Activated naive CD4-positive, alpha-beta T cell treated with anti-CD3 and anti-CD28 coated beads for 36 hours (primary cell): Measurements from ENCODE around the gene CHST6. TPM values are rescaled to one million over a fixed set of nuclear protein-coding genes. Genes with fewer than 3 reads are reported as not detected.
"Not testable (repeated sequence)": the region's sequence is repeated elsewhere in the genome, so short reads cannot be mapped to it uniquely, and the experiment has no call there.

Source experiments
- CTCF ChIA-PET: fragments of 350-600 bp; sonication (Branson Sonifier 250); formaldehyde crosslinking; loops from one replicate; lab custom pipeline; 2021; ENCODE audit warnings: antibody characterized with exemption; lab: Charles Lee
- DNase-seq: peaks from one replicate; pipeline ENCODE4 v3.0.0-alpha.2; 2020
- H3K27ac Mint-ChIP-seq: one replicate; pipeline ENCODE4 v1.8.0; 2021; ENCODE audit warnings: mild to moderate bottlenecking, mixed read lengths
- H3K27me3 Mint-ChIP-seq: one replicate; pipeline ENCODE4 v1.8.0; 2021; ENCODE audit warnings: low read depth, mixed read lengths
- H3K36me3 Mint-ChIP-seq: one replicate; pipeline ENCODE4 v1.8.0; 2021; ENCODE audit warnings: low read depth, mixed read lengths
- H3K4me1 Mint-ChIP-seq: one replicate; pipeline ENCODE4 v1.8.0; 2021; ENCODE audit warnings: low read depth, mixed read lengths
- H3K4me3 Mint-ChIP-seq: one replicate; pipeline ENCODE4 v1.8.0; 2021; ENCODE audit warnings: mild to moderate bottlenecking, moderate library complexity, mixed read lengths
- H3K9me3 Mint-ChIP-seq: one replicate; pipeline ENCODE4 v1.8.0; 2021; ENCODE audit warnings: mixed read lengths
- intact Hi-C: fragments of 100-400 bp; cut with micrococcal nuclease; formaldehyde crosslinking; loops from one replicate; pipeline ENCODE4 v1.15.1; 2023
- total RNA-seq, 2 experiments: library from RNA; stranded (reverse); gene quantifications; one replicate each; pipeline ENCODE4 v1.2.3, GENCODE V29; 2021

CHST6 gene
- total RNA-seq: not detected

DNA sequence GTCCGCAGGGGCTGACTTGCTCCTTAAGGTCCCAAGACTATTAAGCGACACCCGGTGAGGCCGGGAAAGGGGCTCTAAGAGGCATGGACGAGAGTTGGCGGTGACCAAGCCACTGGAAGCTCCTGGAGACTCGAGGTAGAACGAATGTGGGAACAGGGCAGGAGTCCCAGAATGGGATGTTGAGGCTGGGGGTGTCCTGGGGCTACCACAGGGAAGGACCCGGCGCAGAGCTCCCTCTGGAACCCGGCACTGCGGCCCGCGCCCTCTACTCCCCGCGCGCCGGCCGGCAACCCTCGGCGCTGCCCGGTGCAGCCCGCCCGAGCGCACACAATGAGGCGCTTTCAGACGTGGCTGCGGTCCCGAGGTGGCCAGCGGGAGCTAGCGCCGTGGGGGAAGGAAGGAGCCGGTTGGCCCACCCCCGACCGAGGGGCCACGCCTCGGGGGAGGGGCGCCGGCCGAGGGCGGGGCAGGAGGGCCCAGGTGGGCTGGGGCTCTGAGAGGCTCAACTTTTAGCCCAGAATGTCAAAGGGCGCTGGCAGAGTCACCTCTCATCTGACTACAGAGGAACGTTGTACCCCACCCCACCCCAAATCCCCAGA, at the start of gene CHST6:
TSS of gene CHST6 (minus strand) at position 366 of the 599 bp plus-strand sequence. CDS start 15,613 bp downstream, outside the sequence.
- intact Hi-C loops: no loop called here
- Mint-ChIP-seq H3K4me3 (peak within 1 kb of the TSS; percentile 58), H3K4me1 (peaks cover 6% of the 10 kb centered on the region), H3K36me3 (no peaks in the 10 kb centered on the region), H3K9me3 (no peaks in the 10 kb centered on the region), H3K27ac (no peak within 1 kb of the TSS), H3K27me3 (peaks cover 20% of the 10 kb centered on the region)
- DNase-seq: no peak
- CTCF ChIA-PET: interaction anchor here (0.5 to 1.0 kb wide), 3 partner anchors 20 to 86 kb away, joined by 3 to 5 read pairs (median 3); no protein-coding TSS in a partner anchor

DNA sequence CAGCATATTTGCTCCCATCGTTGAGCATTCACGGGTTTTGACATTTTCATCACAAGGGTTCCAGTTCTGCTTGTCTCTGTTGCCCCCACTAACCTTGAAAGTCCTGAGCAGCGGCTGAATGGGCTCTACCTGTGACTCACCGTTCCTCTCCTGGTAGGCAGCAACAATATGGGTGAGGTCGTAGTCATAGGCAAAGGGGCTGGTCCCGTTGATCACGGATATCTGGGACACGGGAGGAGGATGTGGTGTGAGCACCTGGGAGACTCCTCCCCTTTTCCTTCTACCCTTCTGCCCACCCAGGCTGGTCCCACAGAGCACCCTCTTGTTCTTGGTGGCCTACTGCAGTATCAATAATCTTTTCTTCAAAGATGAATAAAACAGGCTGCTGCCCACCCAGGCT, 47.2 kb upstream of the CHST6 start:
- DNase-seq, H3K4me3 Mint-ChIP-seq, H3K4me1 Mint-ChIP-seq, CTCF ChIA-PET, H3K9me3 Mint-ChIP-seq, H3K27me3 Mint-ChIP-seq, H3K36me3 Mint-ChIP-seq, H3K27ac Mint-ChIP-seq, intact Hi-C loops: not testable (repeated sequence)

DNA sequence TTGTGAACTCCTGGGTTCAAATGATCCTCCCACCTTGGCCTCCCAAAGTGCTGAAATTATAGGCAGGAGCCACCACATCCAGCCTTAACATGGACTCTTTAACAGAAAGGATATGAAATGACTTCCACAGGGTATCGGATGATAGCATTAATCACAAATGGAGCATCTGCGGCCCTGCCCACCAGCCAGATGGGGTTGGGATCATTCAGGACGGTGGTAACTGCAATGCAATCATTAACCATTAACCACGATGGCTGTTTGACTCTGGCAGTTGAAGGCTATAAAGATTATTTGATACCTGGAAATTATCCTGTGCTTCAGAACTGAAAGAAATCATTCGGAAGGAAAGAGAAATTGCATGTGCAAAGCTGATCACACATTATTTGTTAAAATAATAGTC, 46.0 kb upstream of the CHST6 start:
- peaks cover 3% of the 10 kb centered on the region for H3K36me3 Mint-ChIP-seq
- no peak overlapping the region for H3K4me3 Mint-ChIP-seq
- intact Hi-C loops: no loop called here
- no peaks in the 10 kb centered on the region for H3K4me1 Mint-ChIP-seq
- H3K9me3 Mint-ChIP-seq: no peaks in the 10 kb centered on the region
- CTCF ChIA-PET: interaction anchor here (1.1 kb wide), 1 partner anchor 341 kb away, joined by 3 read pairs; no protein-coding TSS in a partner anchor
- DNase-seq: no peak
- H3K27ac Mint-ChIP-seq: no peak overlapping the region
- H3K27me3 Mint-ChIP-seq: no peaks in the 10 kb centered on the region

DNA sequence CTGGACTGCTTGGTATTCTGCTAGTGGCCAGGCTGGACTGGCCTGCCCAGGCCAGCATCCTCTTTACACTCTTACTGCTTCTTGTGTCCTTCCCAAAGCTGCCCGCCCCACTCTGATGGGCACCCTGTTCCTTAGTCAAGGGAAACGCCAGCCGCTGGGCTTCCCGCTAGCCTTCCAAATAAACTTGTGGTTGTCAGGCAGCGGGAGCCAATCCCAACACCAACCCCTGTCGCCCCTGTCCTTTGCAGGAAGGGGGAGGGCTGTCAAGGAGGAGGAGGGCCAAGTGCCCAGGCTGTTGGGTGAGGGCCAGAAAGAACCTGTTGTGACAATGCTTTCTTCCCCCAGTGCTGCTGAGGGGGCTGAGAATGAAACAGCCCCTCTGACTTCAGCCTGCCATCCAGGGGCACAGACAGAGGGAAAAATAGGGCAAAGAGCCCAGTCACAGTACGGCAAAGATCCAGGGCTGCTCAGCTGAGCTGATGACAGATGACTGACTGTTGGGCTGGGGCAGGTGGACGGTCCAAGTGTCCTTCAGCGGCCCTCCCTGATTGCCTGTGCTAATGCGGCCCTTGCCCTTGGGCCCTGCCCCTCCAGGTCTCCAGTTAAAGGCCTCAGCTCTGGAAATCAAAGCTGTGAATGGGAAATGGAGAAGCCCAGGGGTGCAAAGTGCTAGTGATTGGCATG, 43.8 kb upstream of the CHST6 start:
- H3K27me3 Mint-ChIP-seq, CTCF ChIA-PET, DNase-seq, H3K4me1 Mint-ChIP-seq, H3K36me3 Mint-ChIP-seq, H3K4me3 Mint-ChIP-seq, intact Hi-C loops, H3K9me3 Mint-ChIP-seq, H3K27ac Mint-ChIP-seq: not testable (repeated sequence)

DNA sequence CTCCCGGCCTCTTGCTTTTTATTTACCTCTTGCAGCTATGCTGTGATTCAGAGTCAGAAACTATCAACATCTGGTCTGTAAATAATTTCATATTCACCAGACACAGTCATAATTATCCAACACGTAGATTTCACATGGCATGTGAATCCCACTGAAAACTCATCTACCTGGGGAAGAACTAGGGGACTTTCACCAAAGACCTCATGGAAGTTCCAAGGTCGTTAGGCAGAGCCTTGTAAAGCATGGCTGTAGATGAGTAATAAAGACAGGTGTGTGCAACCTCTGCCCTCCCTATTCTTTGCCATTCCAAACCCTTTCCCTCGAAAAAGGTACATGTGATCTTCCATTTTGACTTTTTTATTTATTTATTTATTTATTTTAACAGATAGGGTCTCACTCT, 42.5 kb upstream of the CHST6 start:
- intact Hi-C loops: no loop called here
- Mint-ChIP-seq H3K4me3 (no peak overlapping the region), H3K36me3 (peaks cover 2% of the 10 kb centered on the region), H3K4me1 (no peaks in the 10 kb centered on the region), H3K27ac (no peak overlapping the region), H3K27me3 (no peaks in the 10 kb centered on the region), H3K9me3 (no peaks in the 10 kb centered on the region)
- DNase-seq: no peak
- CTCF ChIA-PET: interaction anchor here (0.6 to 0.9 kb wide), 3 partner anchors 13 to 390 kb away, joined by 4 read pairs; no protein-coding TSS in a partner anchor

DNA sequence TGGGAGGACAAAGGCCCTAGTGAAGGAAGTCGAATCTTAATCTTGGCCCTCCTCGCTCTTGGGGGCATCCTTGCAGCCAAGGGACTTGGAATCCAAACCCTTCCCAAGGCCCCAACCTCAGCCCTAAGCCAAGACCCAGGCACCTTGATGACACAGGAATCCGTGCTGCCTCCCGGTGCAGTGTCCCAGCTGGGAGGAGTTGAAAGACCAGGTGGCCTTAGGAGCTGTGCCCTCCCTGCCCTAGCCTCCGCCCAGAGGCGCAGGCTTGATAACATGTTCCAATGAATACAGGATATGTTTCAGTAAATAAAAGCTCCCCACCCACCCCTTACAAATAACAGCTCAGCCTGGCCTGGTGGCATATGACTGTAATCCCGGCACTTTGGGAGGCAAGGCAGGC, 40.7 kb upstream of the CHST6 start, which contains the start of gene CHST5:
TSS of gene CHST5 (minus strand) at position 208 of the 400 bp plus-strand sequence. CDS start 5,724 bp downstream, outside the sequence.
- no peak for DNase-seq
- CTCF ChIA-PET: interaction anchor here (0.6 to 1.8 kb wide), 3 partner anchors 15 to 63 kb away, joined by 3 to 5 read pairs (median 5); no protein-coding TSS in a partner anchor
- intact Hi-C loops: no loop called here
- H3K27me3 Mint-ChIP-seq: no peaks in the 10 kb centered on the region
- no peaks in the 10 kb centered on the region for H3K9me3 Mint-ChIP-seq
- H3K27ac Mint-ChIP-seq: no peak within 1 kb of the TSS
- H3K4me1 Mint-ChIP-seq: no peaks in the 10 kb centered on the region
- no peaks in the 10 kb centered on the region for H3K36me3 Mint-ChIP-seq
- H3K4me3 Mint-ChIP-seq: no peak within 1 kb of the TSS

DNA sequence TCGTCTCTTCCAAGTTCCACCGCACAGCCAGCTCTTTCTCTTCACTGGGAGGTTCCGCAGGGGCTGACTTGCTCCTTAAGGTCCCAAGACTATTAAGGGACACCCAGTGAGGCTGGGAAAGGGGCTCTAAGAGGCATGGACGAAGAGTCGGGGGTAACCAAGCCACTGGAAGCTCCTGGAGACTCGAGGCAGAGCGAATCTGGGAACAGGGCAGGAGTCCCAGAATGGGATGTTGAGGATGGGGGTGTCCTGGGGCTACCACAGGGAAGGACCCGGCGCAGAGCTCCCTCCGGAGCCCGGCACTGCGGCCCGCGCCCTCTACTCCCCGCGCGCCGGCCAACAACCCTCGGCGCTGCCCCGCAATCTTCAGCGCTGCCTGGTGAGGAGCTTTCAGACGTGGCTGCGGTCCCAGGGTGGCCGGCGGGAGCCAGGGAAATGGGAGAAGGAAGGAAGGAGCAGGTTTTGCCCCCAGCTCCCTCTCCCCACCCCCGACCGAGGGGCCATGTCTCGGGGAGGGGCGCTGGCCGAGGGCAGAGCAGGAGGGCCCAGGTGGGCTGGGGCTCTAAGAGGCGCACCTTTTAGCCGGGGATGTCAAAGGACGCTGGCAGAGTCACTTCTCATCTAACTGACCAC, 40.1 kb upstream of the CHST6 start:
- no peak for DNase-seq
- H3K27ac Mint-ChIP-seq: no peak overlapping the region
- intact Hi-C loops: no loop called here
- H3K4me1 Mint-ChIP-seq: no peaks in the 10 kb centered on the region
- no peaks in the 10 kb centered on the region for H3K36me3 Mint-ChIP-seq
- CTCF ChIA-PET: interaction anchor here (0.6 to 1.8 kb wide), 4 partner anchors 14 to 302 kb away, joined by 3 to 5 read pairs (median 4); no protein-coding TSS in a partner anchor
- H3K9me3 Mint-ChIP-seq: no peaks in the 10 kb centered on the region
- no peaks in the 10 kb centered on the region for H3K27me3 Mint-ChIP-seq
- no peak overlapping the region for H3K4me3 Mint-ChIP-seq

DNA sequence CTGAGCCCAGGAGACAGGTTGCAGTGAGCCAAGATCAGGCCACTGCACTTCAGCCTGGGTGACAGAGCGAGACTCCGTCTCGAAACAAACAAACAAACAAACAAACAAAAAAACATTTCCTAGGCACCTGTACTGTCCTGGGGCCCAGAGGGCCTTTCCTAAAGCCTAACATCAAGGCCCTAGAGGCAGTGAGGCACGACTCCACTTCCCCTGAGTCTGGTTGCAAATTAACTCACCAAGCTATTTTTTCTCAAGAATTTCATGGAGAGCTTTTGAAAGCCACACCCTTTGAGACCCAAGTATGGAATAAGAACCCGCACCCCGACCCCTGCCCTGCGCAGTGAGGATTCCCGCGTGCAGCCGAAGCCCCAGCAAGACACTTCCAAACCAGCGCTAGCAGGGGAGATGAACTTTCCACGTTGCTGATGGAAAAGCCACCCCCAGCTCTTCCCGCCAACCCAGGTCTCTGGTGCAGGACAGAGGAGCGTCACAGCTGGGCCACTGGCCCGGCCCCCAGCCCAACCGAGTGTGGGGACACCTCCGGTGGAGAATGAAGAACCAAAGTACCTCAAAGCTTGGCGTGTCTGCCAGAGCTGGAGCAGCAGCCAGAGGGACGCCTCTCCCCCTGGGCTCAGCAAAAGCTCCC, 39.4 kb upstream of the CHST6 start:
- intact Hi-C loops: no loop called here
- no peaks in the 10 kb centered on the region for H3K27me3 Mint-ChIP-seq
- no peaks in the 10 kb centered on the region for H3K4me1 Mint-ChIP-seq
- H3K36me3 Mint-ChIP-seq: no peaks in the 10 kb centered on the region
- no peaks in the 10 kb centered on the region for H3K9me3 Mint-ChIP-seq
- DNase-seq: no peak
- no peak overlapping the region for H3K4me3 Mint-ChIP-seq
- no peak overlapping the region for H3K27ac Mint-ChIP-seq
- CTCF ChIA-PET: interaction anchor here (0.6 to 1.8 kb wide), 3 partner anchors 13 to 301 kb away, joined by 4 to 5 read pairs (median 4); no protein-coding TSS in a partner anchor

DNA sequence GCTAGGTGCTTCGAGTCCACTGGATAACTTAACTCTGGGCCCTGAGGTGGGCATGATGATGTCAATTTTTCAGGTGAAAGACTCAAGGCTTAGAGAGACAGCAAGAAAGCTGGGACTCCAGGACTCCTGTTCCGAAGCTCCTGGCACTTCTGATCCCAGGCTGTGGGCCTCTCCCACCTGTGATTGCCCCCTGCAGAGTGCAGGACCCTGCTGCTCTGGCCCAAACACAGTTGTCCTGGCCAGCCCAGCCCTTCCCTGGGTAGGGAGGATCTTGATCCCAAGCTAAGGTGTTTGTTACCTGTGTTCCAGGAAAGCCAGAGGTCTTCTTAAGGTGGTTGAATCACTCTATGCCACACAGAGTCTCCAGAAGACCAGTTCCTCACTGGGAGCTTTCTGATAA, 37.5 kb upstream of the CHST6 start:
- no peak overlapping the region for H3K4me3 Mint-ChIP-seq
- no peak for DNase-seq
- no peak overlapping the region for H3K27ac Mint-ChIP-seq
- CTCF ChIA-PET: interaction anchor here (2.7 kb wide), 1 partner anchor 15 kb away, joined by 13 read pairs; no protein-coding TSS in a partner anchor
- intact Hi-C loops: no loop called here
- no peaks in the 10 kb centered on the region for H3K27me3 Mint-ChIP-seq
- H3K4me1 Mint-ChIP-seq: no peaks in the 10 kb centered on the region
- H3K36me3 Mint-ChIP-seq: no peaks in the 10 kb centered on the region
- H3K9me3 Mint-ChIP-seq: no peaks in the 10 kb centered on the region

DNA sequence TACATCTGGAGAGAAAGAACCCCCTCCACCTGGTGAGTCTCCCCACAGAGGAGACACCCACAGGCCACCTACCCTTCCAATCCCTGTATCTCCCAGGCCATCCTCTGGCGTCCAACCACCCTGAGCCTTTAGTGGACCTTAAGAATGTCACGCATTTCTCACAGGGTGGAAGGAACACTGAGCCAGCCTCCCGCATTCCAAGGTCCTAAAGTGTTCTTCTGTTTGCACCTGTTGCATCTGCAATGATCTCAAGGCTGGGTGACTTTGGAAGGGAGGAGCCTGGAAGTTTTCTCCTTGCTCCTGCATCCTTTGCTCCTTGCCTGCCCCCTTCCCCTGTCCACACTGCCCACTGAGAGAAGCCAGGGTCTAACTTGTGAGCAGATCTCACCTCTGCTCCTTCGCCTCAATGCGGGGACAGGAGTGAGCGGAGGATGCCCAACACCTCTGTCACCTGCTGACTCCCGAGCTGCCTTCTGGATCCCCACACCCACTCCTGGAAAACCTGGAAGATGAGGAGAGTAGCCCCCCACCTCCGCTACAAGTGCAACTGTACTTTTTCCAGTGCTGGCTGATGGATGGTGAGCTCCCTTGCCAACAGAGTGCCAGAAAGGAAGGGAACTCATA, 37.0 kb upstream of the CHST6 start:
- no peak for DNase-seq
- H3K4me1 Mint-ChIP-seq: no peaks in the 10 kb centered on the region
- no peaks in the 10 kb centered on the region for H3K36me3 Mint-ChIP-seq
- CTCF ChIA-PET: interaction anchor here (0.8 to 2.7 kb wide), 2 partner anchors 15 to 301 kb away, joined by 3 to 13 read pairs; no protein-coding TSS in a partner anchor
- intact Hi-C loops: no loop called here
- no peaks in the 10 kb centered on the region for H3K9me3 Mint-ChIP-seq
- no peak overlapping the region for H3K27ac Mint-ChIP-seq
- H3K27me3 Mint-ChIP-seq: no peaks in the 10 kb centered on the region
- no peak overlapping the region for H3K4me3 Mint-ChIP-seq

DNA sequence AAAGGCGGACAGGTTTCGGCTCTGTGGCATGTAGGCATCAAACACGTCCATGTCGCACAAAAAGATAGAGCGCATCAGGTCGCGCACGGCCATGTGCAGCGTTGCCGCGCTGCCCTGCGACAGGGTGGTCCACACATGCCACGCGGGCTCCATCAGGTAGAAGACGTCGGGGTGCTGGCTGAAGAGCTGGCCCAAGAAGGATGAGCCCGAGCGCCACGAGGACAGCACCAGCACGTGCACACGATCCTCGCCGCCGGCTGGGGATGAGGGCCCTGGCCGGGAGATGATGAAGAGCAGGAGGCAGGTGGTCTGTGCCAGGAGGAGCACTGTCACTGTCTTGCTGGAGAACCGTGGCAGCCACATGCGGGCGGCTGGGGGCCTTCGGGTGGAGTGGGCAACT, 34.7 kb upstream of the CHST6 start:
- no peak overlapping the region for H3K27ac Mint-ChIP-seq
- no peak overlapping the region for H3K4me3 Mint-ChIP-seq
- intact Hi-C loops: no loop called here
- H3K4me1 Mint-ChIP-seq: no peaks in the 10 kb centered on the region
- H3K36me3 Mint-ChIP-seq: no peaks in the 10 kb centered on the region
- DNase-seq: no peak
- H3K9me3 Mint-ChIP-seq: no peaks in the 10 kb centered on the region
- CTCF ChIA-PET: no interaction called here
- no peaks in the 10 kb centered on the region for H3K27me3 Mint-ChIP-seq
